HG03460 (cell line): ENCODE data around the gene SGCD.

Experiments used
- ATAC-seq: cut with Tn5 transposase; IDR thresholded peaks from one replicate; pipeline ENCODE4 v1.9.1; 2021; ENCODE audit not compliant: unreplicated experiment

SGCD gene

DNA sequence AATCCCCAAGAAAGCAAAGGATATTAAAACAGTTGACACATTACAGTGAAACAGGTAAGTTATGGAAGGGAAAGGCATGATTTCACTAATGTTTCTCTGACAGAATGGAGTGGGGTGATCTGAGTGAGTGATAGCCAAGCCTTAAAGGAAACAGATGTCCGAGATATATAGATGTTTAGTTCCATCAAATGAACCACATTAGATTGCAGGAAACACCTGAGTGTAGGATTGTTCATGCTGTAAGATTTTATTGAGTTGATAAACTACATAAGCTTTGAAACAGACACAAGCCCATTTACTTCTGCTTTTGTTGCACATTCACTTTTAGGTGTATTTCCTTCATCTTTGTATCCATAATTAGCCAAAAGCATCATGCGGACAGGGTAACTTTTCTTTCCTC is 356.0 kb downstream of the SGCD start:
- ATAC-seq, result no peak

DNA sequence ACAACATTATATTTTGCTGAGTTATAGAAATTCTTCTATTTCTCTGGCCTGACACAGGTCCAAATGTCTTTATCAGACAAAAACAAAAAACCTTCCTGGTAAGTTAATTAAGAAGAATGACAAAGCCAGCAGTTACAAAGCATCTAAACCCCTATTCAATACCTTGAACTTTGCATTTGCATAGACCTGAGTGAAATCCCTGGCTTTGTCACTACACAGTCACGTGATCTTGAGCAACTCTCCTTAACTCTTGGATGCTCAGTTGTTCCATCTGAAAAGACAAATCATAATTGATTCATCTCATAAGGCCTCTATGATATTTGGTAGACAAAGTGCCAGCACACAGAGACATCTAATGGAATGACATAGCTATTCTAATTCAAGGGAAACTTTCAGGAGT is 356.5 kb downstream of the SGCD start:
- no peak for ATAC-seq

DNA sequence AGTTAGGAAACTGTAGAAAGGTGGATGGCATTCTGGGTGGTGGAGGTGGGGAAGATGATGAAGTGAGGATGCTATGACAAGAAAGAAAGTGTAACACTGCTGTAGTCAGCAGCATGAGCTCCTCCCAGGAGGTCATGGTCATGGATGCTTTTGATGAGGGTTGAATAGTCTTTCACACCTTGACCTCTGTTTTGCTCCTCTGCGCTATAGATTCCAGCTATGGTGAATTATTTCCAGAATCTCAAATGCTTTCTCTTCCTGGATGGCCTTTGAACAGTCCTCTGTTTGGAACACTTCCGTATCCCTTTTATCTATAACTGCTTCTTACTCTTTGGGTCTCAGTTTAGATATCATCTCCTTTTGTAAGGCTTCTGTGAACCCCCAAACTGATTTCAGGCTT is 357.3 kb downstream of the SGCD start:
- no peak for ATAC-seq

DNA sequence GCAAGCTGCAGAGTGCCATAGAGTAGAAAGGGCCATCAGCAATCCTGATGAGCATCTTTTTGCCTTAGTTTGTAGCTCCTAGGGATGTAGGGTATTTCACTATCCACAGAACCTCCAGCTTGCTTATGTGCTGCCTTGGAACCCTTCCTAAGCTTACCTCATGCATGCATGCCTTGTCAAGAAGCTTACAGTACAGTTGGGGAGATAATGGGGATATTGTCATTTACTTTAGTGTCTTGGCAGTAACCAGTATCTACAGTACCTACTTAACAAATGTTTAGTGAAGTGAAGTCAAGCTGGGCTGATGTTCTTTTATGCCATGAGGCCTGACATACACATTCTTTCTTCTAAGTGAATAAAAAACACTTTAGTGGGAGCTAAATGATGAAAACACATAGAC is 358.5 kb downstream of the SGCD start:
- no peak for ATAC-seq

DNA sequence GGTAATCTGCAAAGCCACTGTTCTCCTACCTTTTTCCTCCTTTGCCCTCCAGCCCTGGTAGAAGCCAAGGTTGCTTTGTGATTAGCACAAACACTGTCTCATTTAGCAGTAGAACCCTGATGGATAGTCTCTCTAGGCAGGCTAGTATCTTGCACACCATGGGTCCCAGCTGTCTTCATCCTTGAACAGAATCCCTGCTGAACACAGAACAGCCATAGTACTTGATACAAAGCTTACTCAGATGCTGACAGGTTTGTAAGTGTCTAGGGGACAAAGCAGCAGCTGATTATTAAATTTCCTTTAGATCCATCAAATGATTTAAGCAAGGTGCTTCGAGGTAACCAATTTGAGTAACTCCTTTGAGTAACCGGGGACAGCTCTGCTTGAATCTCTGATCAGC is 359.4 kb downstream of the SGCD start:
- no peak for ATAC-seq

DNA sequence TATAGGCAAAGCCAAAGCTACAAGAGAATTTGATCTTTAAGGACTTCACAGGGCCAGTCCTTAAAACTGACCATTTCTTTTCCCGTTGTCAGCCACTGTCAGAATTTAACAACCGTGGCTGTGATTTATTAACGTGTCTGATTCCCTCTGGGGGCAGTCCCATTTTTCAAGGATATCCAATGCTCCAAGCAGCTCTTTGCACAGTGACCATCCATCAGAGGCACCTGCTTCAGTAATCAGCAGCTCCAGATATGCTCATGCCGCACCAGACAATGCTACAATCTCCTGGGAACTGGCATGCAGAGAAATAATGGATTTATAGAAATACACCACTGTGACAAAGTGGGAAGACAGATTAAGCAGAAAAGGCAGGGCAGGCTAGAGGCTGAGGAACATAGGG is 359.8 kb downstream of the SGCD start:
- no peak for ATAC-seq

DNA sequence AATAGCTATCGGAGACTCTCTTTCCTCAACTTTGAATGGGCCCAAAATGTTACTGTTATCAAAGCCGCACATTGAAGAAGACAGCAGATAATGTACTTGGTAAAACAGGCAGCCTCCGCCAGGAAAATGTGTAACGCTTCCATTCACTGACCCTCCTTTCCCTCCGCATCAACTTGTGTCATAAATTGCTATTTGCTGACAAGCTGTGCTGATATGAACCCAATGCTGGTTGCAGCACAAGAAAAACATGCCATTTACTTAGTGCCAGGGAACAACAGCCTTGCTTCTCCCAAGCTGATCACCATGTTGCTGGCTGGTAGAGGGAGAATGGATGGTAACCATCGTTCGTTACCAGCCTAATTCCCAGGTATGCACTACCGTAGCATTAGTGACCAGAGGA is 360.6 kb downstream of the SGCD start:
- no peak for ATAC-seq

DNA sequence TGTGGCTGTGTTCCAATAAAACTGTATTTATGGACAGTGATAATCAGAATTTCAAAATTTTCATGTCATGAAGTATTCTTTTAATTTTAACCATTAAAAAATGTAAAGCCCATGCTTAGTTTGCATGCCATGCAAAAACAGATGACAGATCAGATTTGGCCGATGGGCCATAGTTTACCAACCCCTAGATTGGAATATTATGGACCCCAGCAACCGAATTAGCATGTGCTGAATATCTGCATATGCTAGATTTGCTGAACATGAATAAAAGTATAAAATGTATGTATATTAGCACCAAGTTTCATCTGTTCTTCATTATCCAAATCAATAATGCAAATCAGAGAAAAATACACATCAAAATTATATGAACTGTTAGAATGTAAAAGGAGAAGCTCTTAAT is 364.6 kb downstream of the SGCD start:
- no peak for ATAC-seq

DNA sequence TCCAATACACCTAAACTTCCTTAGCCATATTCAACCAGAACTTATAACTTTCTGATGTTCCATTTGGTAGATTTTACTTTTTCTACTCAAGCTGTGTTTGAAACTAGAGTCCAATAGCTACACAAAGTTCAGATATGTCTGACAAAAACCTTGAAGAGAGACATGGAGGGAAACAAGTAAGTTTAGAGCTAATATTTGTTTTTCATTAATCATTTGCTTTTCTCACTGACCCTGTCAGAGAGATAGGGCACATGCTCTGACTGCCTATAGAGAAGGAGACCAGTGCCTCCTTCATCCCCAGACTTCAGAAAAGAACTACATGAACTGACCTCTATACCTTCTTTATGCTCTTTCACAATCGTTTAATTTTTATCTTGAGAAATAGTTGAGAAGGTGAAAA is 366.1 kb downstream of the SGCD start:
- no peak for ATAC-seq

DNA sequence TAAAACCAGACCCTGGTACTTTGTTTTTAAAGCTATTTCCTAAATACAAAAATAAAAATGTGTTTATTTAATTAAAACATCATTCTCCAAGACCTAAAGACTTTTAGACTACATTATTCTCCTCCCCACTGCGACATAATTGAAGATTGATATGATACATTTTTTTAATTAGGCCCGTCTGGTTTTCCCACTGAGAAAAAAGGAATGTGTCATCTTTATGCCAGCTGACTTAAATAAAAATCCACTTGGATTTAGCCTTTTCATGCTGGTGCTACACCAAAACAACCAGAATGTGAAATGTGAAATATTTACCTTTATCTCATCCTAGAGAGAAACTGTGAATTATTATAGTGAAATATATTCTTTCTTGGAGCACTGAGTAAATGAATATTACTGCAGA is 367.6 kb downstream of the SGCD start:
- ATAC-seq, result no peak

DNA sequence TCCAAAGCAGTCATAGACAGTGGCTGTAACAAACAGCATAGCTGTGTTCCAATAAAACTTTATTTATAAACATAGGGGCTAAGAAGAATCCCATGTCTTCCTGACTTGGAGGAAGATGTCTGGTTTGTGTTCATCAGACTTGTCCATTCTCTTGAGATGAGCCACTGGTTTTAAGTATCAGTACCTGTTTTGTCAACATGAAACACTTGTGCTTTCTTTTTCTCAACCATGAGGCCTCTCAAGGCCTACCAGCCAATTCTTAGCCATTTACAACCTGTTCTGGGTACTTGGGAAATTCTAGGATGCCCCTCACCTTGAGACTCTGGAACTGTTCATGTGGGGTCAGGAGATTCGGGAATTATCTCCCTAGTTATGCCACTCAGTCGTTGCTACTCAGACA is 368.8 kb downstream of the SGCD start:
- ATAC-seq, result no peak

DNA sequence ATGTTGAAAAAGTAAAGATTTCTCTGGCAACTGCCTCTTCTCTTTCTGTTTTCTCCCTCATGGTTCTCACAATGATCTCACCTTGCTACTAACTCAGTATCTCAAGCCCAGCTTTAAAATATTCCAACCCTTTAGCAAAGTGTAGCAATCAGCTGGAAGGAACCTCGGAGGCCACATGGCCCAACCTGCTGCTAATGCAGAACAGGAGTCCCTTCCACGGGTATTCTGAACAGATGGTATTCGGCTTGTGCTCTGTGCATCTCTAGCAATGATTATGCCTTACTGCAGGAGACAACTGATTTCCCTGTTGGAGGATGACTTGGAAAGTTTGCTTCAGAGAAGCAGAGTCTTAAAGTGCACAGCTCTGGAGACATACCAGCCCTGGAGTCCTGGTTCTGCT is 371.4 kb downstream of the SGCD start:
- no peak for ATAC-seq

DNA sequence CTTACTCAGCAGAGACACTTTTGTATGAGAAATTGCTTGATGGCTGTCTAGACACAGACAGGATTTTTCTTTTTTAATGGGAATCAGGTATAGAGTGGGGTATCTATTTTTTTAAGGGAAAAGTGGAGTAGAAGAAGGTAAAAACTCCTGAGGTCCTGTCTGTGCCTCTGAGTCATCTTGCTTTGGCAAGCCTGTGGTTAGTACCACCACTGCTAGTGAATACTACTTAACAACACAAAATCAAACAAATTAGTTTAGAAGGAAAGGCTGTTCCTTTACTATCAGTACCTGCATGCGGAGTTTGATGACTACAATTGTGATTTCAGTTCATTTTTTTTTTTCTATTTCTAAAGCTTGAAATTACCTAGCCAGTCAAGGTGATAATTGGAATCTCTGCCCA is 372.2 kb downstream of the SGCD start:
- no peak for ATAC-seq

DNA sequence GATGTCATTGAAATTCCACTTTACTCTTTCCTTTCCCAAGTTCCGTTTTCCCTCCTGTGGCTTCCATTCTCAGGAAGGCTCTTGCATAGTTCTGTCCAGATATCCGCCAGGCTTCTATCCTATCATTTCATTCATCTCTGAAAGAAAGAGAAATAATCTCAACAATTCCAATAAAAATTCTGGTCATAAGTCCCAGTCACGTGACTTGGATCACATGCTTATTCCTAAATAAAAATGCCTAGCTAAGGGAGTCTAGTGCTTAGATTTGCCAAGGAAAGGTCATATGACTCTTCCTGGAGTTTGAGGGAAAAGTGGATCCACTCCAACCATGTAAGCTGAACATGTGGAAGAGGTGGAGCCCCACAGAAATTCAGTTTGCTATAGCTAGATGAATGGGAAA is 377.2 kb downstream of the SGCD start:
- ATAC-seq, result no peak

DNA sequence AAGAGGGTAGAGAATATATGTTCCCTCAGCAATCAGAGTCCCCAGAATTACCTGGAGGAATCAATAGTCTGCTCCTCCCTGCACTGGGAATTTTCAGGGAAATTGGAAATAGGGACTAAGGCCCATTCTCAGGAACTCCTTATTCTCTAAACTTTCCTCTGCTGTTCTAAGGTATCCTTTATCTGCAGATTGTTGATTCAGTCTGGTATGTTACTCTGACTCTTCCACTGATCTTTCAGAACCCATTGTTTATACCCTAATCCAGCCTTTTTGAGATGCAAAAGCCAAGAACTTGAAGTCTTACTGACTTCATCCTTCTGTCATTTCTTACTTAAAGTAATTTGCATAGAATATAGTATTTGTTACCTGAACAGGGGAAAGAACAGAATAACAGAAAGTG is 379.7 kb downstream of the SGCD start:
- no peak for ATAC-seq

DNA sequence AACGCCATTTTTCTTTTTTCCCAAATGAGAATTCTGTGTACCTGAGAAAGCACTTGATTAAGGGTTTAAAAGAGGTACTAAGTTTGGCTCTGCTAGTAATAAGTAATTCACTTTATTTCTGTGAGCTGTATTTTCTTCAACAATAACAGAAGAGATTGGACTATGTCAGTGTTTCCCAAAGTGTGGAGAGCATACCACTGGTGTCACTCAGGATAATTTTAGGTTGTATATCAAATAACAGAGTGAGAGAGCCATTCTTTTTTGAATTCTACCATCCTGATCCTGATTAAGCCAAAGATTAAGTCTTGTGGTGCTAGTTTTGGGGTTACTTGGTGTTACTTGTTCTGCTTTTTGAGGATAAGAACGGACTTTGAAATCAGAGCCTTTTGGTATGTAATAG is 380.8 kb downstream of the SGCD start:
- no peak for ATAC-seq

DNA sequence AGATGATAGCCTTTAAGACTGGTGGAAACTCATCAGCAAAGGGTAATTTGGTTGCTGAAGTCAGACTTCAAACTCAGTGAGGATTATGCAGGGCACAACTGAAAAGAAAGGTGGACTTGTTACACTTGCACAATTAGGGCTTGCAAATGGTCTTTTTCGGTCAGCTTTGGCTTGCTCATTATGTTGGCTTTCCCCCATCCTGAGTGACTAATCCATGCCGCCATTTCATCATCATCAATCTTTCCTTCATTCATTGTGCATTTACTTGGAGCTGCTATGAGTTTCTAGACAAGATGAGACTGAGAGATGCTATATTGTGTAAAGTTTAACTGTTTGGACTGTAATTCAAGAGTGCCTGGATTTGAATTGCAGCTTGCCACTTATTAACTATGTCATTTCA is 388.3 kb downstream of the SGCD start:
- no peak for ATAC-seq

DNA sequence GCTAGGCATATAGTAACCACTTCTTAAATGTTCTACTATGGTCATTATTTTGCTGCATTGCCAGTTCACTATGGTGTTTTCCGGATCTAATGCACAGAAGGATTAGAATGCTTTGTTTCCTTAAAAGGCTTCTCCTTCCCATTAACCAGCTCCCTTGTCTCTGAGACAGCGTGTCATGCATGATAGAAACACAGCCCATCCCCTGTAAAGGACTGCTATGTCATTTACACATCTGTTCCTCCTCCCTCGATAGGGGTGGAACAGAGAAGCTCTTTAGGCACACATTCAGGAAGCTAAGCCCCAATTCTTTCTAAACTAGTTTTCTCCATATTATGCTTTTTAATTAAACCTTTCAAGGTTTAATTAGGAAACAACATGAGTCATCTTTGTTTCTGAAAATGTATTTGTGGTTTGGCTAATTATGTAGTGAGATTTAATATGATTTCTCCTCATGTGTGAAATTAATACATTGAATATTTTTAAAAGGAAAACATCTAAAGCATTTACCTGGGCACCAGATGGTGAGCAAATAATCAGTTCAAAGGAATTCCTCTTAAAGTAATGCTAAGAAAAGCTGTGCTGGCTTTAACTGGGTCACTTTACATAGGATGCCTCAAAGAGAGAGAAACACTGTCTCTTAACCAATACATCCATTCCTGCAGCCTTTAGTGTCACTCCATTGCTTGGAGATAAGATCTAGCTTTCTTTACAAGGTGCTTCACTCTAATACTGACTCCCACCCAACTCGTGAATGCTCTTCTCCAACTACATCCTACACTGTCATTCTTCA is 389.8 kb downstream of the SGCD start:
- no peak for ATAC-seq

DNA sequence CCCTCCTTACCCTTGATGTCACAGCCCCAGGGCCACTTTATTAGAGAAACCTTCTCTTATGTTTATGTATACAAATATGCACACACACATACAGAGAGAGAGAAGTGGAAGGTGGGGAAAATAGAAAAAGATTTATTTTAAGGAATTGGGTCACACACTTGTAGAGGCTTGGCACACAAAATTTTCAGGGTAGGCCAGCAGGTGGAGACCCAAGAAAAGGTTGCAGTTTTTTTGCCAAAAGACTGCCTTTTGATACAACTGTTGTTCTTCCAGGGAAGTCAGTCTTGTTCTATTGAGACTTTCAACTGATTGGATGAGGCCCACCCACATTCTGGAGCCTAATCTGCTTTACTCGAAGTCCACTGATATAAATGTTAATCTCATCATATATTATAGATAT is 392.0 kb downstream of the SGCD start:
- no peak for ATAC-seq

DNA sequence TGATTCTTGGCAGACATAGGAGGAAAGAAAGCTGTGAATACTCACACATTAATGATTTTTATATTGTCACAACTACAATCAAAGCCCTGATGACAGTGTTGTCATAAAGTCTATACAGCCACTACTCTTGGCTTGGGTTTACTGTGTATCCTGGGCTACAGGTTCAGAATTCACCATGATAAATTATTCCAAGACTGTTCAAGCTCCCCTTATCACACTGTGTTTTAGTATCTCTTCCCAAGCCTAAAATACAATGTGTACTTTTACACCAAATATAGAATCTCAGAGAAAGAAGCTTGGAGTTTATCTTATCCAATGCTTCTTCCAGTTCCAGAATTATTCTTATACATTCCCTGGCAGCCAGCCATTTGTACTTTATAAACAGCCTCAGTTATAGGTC is 395.4 kb downstream of the SGCD start:
- no peak for ATAC-seq

DNA sequence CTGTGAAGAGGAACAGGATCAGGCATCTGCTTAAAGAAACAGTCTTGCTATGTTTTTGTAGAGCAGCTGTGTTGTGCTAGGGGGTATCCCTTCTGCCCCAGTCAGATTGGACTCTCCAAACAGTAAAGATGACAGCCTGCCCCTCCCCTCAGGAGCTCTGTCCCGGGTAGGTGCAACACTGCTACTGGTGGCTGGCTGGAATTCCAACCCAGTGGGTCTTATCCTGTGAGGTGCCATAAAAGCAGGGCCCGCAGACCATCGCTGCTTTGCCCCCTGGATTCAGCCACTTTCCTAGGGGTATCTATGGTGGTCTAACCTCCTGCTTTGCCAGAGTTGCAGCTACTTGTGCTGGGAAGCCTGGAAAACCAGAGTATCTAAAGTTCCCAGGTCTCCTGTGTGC is 408.5 kb downstream of the SGCD start:
- no peak for ATAC-seq

DNA sequence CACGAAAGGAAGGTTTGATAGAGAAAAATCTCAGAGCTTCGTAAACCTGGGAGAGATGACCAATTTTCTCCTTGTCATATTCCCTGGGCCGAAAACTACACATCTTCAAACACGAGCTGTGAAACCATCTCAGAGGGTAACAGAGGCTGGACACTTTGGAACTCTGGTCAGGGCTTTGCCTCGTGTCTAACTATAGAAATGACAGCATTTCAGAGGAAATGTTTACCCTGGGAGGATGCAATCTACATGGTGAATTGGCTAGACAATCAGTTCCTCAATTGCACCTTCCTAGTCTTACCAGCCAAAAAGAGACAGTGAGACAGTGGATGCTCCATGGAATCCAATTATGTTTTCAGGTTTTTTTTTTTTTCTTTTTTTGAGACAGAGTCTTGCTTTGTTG is 414.6 kb downstream of the SGCD start:
- no peak for ATAC-seq

DNA sequence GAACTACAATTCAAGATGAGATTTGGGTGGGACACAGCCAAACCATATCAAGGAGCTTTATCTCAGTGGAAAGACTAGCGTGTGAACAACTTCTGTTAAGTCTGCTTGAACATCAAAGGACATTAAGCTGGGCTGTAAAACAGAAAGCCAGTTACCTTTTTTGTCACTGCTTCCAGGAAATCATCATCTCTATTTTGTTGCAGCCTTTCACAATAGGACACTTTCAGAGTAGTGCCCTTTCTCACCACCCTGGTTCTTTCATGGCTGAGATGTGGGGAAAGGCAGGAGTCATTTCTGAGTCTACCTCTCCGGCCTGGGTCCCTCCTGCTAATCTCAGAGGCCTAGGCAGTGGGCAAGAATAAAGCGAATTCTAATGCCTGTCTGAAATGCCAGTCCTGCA is 426.9 kb downstream of the SGCD start:
- ATAC-seq, result no peak
